GM13977 (cell line): ENCODE measurements around the gene GIGYF2.

ENCODE experiments used
- DNase-seq: peaks from one replicate; pipeline ENCODE4 v3.0.0; 2012; ENCODE audit warnings: low spot score
- CTCF ChIP-seq: IDR thresholded peaks from 2 replicates; pipeline ENCODE4 v1.5.1; 2012; ENCODE audit warnings: mild to moderate bottlenecking, control low read depth; ENCODE audit not compliant: insufficient read depth; ENCODE audit errors: extremely low read depth, missing control alignments
- in situ Hi-C: fragments of 300-500 bp; cut with MboI; formaldehyde crosslinking; loops from one replicate; pipeline ENCODE4 v1.12.0; 2022; ENCODE audit warnings: low sequenced_read_pairs, low pct_unique_long_range_greater_than_20kb, mixed read lengths, inconsistent platforms; ENCODE audit not compliant: unreplicated experiment

Gene GIGYF2

GRCh38 chr2:232882505-232883115 is 185.5 kb downstream of the GIGYF2 start:
- DNase-seq, result no peak
- in situ Hi-C loops, result no loop called here
- TF ChIP-seq CTCF, result no peak

GRCh38 chr2:232883116-232883721 is 186.1 kb downstream of the GIGYF2 start:
- in situ Hi-C loops, result no loop called here
- TF ChIP-seq CTCF, result no peak
- no peak for DNase-seq

- in situ Hi-C loops, result no loop called here
- TF ChIP-seq CTCF, result no peak
Measured at GRCh38 chr2:232884001-232884421, 186.9 kb downstream of the GIGYF2 start.

DNA sequence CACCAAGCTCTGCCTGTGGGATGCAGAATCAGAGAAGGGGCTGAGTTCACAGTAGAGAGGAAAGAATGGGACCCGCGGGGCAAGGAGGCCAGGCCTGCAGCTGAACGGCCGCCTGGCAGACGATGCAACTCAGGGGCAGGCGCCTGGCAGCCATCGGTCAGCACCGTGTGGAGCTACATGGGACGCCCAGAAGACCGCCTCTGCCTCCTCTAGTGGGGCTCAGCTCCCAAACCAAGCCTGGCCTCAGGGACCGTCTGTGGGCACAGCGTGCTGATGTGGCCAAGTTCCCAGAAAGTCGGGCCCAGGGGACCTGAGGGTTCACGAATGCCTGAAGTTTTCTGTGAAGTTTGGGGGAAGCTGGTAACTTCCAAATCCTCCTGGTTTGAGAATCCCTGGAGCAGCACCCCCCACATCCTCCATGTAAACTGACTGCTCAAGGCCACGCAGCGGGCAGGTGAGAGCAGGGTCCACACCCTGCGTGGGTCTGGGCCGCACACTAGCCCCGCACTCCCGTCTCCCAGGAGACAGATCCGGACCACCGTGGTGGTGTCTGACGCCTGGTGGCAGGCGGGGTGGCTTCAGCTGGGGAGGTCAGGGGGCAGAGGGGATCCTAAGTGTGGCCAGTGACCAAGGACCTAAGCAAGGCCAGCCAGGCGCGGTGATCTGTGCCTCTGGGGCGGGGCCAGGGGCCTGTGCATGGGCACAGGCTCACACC is 187.6 kb downstream of the GIGYF2 start:
- in situ Hi-C loops, result no loop called here
- DNase-seq, result no peak

More at GRCh38 chr2:232884001-232884421, 186.9 kb downstream of the GIGYF2 start:
- DNase-seq, result no peak

DNA sequence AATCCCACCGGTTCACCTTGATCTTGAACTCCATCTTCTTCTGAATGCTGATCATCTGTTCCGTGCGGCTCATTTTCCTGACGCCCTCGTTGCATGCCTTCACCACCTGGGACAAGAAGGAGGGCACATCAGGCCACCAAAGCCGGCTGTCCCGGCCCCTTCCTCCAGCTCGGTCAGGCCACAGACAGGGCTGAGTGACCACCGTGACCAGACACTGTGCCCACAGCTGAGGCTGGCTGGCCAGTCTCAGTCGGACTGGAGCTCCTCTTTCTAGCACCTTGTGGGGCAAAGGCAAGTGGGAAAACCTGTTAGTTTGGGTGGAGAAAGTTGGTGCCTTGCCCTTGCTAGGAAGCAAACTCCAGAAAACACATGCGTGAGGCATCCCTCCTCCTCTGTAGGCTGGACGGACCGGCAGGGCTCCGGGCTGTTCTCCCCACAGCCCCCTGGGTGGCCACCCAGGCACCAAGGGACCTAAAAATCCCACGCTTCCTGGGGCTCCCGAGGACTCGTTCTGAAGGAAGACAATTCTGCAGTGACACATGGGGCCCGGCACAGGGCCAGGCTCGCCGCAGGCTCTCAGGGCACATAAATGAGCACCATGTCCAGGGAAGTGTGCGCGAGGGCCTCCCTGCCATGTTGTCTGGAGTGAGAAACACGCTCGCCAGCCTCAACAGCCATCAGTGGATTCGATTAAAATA is 188.3 kb downstream of the GIGYF2 start:
- DNase-seq, result no peak
- no peak for TF ChIP-seq CTCF
- in situ Hi-C loops, result no loop called here

More for the DNA sequence above, 187.6 kb downstream of the GIGYF2 start:
- no peak for TF ChIP-seq CTCF

DNA sequence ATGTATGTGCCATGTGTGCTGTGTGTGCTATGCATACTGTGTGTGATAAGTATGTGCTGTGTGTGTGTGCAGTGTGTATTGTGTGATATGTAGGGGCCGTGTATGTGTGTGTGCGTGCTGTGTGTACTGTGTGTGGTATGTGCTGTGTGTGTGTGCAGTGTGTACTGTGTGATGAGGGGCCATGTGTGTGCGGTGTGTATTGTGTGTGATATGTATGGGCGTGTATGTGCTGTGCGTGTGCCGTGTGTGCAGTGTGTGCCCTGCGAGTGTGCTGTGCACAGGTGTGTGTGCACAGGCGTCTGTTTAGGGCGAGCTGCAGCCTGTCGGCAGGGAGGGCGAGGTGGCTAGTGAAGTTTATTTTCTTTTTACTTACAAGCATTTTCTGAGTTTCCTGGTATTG is 189.0 kb downstream of the GIGYF2 start:
- no peak for DNase-seq
- no peak for TF ChIP-seq CTCF
- in situ Hi-C loops, result no loop called here
